MCF 10A (cell line): ENCODE measurements around the gene MACIR. TPM values are rescaled to one million over a fixed set of nuclear protein-coding genes. Genes with fewer than 3 reads are reported as not detected.

ENCODE experiments used
- BruUV-seq: library from RNA; stranded (reverse); fragments of 400-500 nt; replicated peaks from 2 replicates; lab custom pipeline; 2021; lab: Mats Ljungman, UMichigan
- CTCF ChIA-PET: fragments of 300-600 bp; sonication (Branson Sonifier 250); formaldehyde crosslinking; extraction: SDS; loops from one replicate; lab custom pipeline; 2021; ENCODE audit warnings: antibody characterized with exemption, inconsistent platforms; lab: Yijun Ruan, JAX
- POLR2A ChIA-PET: fragments of 300-600, 350-650 bp; sonication (Branson Sonifier 250); formaldehyde crosslinking; extraction: SDS; loops from one replicate; lab custom pipeline; 2020; ENCODE audit warnings: antibody characterized with exemption, inconsistent platforms; lab: Yijun Ruan, JAX
- DNase-seq: peaks from one replicate; pipeline ENCODE4 v3.0.0-alpha.2; 2018; ENCODE audit not compliant: unreplicated experiment
- H3K27ac Mint-ChIP-seq: one replicate; pipeline ENCODE4 v1.8.0; 2022; ENCODE audit warnings: mild to moderate bottlenecking, low read depth, mixed read lengths; ENCODE audit not compliant: unreplicated experiment
- H3K27me3 Mint-ChIP-seq: one replicate; pipeline ENCODE4 v1.8.0; 2022; ENCODE audit warnings: mixed read lengths; ENCODE audit not compliant: insufficient read depth, unreplicated experiment
- H3K36me3 Mint-ChIP-seq: one replicate; pipeline ENCODE4 v1.8.0; 2022; ENCODE audit warnings: mild to moderate bottlenecking, moderate library complexity, mixed read lengths; ENCODE audit not compliant: insufficient read depth, unreplicated experiment
- H3K4me1 Mint-ChIP-seq: one replicate; pipeline ENCODE4 v1.8.0; 2022; ENCODE audit warnings: mixed read lengths; ENCODE audit not compliant: insufficient read depth, unreplicated experiment
- H3K4me3 Mint-ChIP-seq: one replicate; pipeline ENCODE4 v1.8.0; 2022; ENCODE audit warnings: mild to moderate bottlenecking, moderate library complexity, mixed read lengths; ENCODE audit not compliant: unreplicated experiment
- H3K9me3 Mint-ChIP-seq: one replicate; pipeline ENCODE4 v1.8.0; 2022; ENCODE audit warnings: mixed read lengths; ENCODE audit not compliant: unreplicated experiment
- CTCF ChIP-seq: fragments of 200-600 bp; IDR thresholded peaks from one replicate; pipeline ENCODE4 v1.8.0; 2022; ENCODE audit warnings: antibody characterized with exemption, mild to moderate bottlenecking; ENCODE audit not compliant: unreplicated experiment
- intact Hi-C: fragments of 100-400 bp; cut with micrococcal nuclease; formaldehyde crosslinking; loops from 2 replicates; pipeline ENCODE4 v1.14.1; 2022
- total RNA-seq: library from RNA; stranded (reverse); gene quantifications from 2 replicates; pipeline ENCODE4 v1.2.3, GENCODE V29; 2022

Gene MACIR
- total RNA-seq, 1 experiment from 2014 or later, result 8.9 TPM

- POLR2A ChIA-PET, result no interaction called here
- no peak for DNase-seq
- Mint-ChIP-seq H3K27me3 (peaks cover 23% of the 10 kb centered on the region), H3K4me3 (no peak overlapping the region), H3K4me1 (no peaks in the 10 kb centered on the region), H3K27ac (no peak overlapping the region), H3K9me3 (no peaks in the 10 kb centered on the region), H3K36me3 (no peaks in the 10 kb centered on the region)
- CTCF ChIA-PET, result no interaction called here
- intact Hi-C loops, result no loop called here
- TF ChIP-seq CTCF, result no peak
- BruUV-seq, result no TSS peak
These were observed 9.5 kb upstream of the MACIR start for GRCh38 chr5:103249068-103249467.

- Mint-ChIP-seq H3K9me3 (no peaks in the 10 kb centered on the region), H3K36me3 (no peaks in the 10 kb centered on the region), H3K27me3 (no peaks in the 10 kb centered on the region), H3K27ac (no peak overlapping the region), H3K4me3 (no peak overlapping the region), H3K4me1 (peaks cover 4% of the 10 kb centered on the region)
- no peak for TF ChIP-seq CTCF
- ChIA-PET POLR2A (interaction anchor here (0.7 kb wide), 1 partner anchor 39 kb away, joined by 3 read pairs; no protein-coding TSS in a partner anchor), CTCF (interaction anchor here (0.9 to 5.0 kb wide), 3 partner anchors 22 to 221 kb away, joined by 4 to 46 read pairs (median 7); no protein-coding TSS in a partner anchor)
- no TSS peak for BruUV-seq
- DNase-seq, result no peak
- intact Hi-C loops, result no loop called here
These were observed 3.6 kb upstream of the MACIR start for GRCh38 chr5:103254921-103255320.

GRCh38 chr5:103255691-103256090, 2.9 kb upstream of the MACIR start:
- Mint-ChIP-seq H3K9me3 (no peaks in the 10 kb centered on the region), H3K36me3 (no peaks in the 10 kb centered on the region), H3K4me1 (peaks cover 7% of the 10 kb centered on the region), H3K27me3 (no peaks in the 10 kb centered on the region), H3K27ac (no peak overlapping the region), H3K4me3 (no peak overlapping the region)
- intact Hi-C loops, result no loop called here
- DNase-seq, result no peak
- BruUV-seq, result no TSS peak
- ChIA-PET CTCF (interaction anchor here (0.9 to 5.0 kb wide), 5 partner anchors 20 to 220 kb away, joined by 3 to 46 read pairs (median 5); no protein-coding TSS in a partner anchor), POLR2A (interaction anchor here (1.3 to 1.9 kb wide), 3 partner anchors 190 to 221 kb away, joined by 3 to 7 read pairs (median 3); no protein-coding TSS in a partner anchor)
- no peak for TF ChIP-seq CTCF

- H3K27ac Mint-ChIP-seq, result no peak overlapping the region
- H3K27me3 Mint-ChIP-seq, result no peaks in the 10 kb centered on the region
- BruUV-seq, result no TSS peak
- peaks cover 12% of the 10 kb centered on the region for H3K4me1 Mint-ChIP-seq
- CTCF ChIA-PET, result interaction anchor here (0.6 to 5.0 kb wide), 7 partner anchors 17 to 220 kb away, joined by 3 to 46 read pairs (median 3); no protein-coding TSS in a partner anchor
- POLR2A ChIA-PET, result interaction anchor here (1.3 to 1.9 kb wide), 3 partner anchors 189 to 221 kb away, joined by 3 to 7 read pairs (median 3); no protein-coding TSS in a partner anchor
- intact Hi-C loops, result no loop called here
- TF ChIP-seq CTCF, result no peak
- no peaks in the 10 kb centered on the region for H3K9me3 Mint-ChIP-seq
- peak; percentile 18 for DNase-seq
- H3K36me3 Mint-ChIP-seq, result no peaks in the 10 kb centered on the region
- no peak overlapping the region for H3K4me3 Mint-ChIP-seq
These were observed 2.4 kb upstream of the MACIR start for GRCh38 chr5:103256178-103256577.
